AML-193 (cell line): ENCODE measurements around the gene ZMYM1.
"Not testable (repeated sequence)": the region's sequence is repeated elsewhere in the genome, so short reads cannot be mapped to it uniquely, and the experiment has no call there.

Experiments used
- DNase-seq, 2 experiments: peaks; one replicate each; lab custom pipeline; 2025; lab: John Stamatoyannopoulos, UW

ZMYM1 gene

GRCh38 chr1:35079003-35079930 is at the start of gene ZMYM1:
ZMYM1 (plus strand) TSS chr1:35079385; CDS start chr1:35093988, 14,603 bp downstream.
- peak; percentile 48 to 51 for DNase-seq

- no peak for DNase-seq
Measured at GRCh38 chr1:35029761-35030160, 49.4 kb upstream of the ZMYM1 start.

- no peak for DNase-seq
Measured at GRCh38 chr1:35030338-35030737, 48.8 kb upstream of the ZMYM1 start.

GRCh38 chr1:35030756-35031446 is 48.3 kb upstream of the ZMYM1 start:
- peak in 1 of 2 experiments; percentile 50 for DNase-seq

GRCh38 chr1:35032384-35032739 is 46.8 kb upstream of the ZMYM1 start:
- no peak for DNase-seq

- no peak for DNase-seq
Measured at GRCh38 chr1:35033346-35033745, 45.8 kb upstream of the ZMYM1 start.

GRCh38 chr1:35036621-35037020 is 42.6 kb upstream of the ZMYM1 start:
- DNase-seq, result no peak

- no peak for DNase-seq
Measured at GRCh38 chr1:35037206-35037605, 42.0 kb upstream of the ZMYM1 start.

- no peak for DNase-seq
Measured at GRCh38 chr1:35038723-35039122, 40.5 kb upstream of the ZMYM1 start.

GRCh38 chr1:35043498-35043897 is 35.7 kb upstream of the ZMYM1 start:
- no peak for DNase-seq

GRCh38 chr1:35044431-35044830 is 34.8 kb upstream of the ZMYM1 start:
- DNase-seq, result no peak

- DNase-seq, result no peak
Measured at GRCh38 chr1:35046730-35047129, 32.5 kb upstream of the ZMYM1 start.

GRCh38 chr1:35047188-35047858 is 31.9 kb upstream of the ZMYM1 start:
- DNase-seq, result peak in 1 of 2 experiments; percentile 7

- DNase-seq, result no peak
Measured at GRCh38 chr1:35049116-35049515, 30.1 kb upstream of the ZMYM1 start.

- no peak for DNase-seq
Measured at GRCh38 chr1:35053433-35053832, 25.8 kb upstream of the ZMYM1 start.

- not testable (repeated sequence) for DNase-seq
Measured at GRCh38 chr1:35054282-35054681, 24.9 kb upstream of the ZMYM1 start.

GRCh38 chr1:35058321-35058720 is 20.9 kb upstream of the ZMYM1 start:
- not testable (repeated sequence) for DNase-seq

GRCh38 chr1:35058988-35059387 is 20.2 kb upstream of the ZMYM1 start:
- no peak for DNase-seq

GRCh38 chr1:35062518-35063196 is 16.5 kb upstream of the ZMYM1 start:
- DNase-seq, result peak; percentile 40 to 47

GRCh38 chr1:35064265-35064664 is 14.9 kb upstream of the ZMYM1 start:
- no peak for DNase-seq

GRCh38 chr1:35069746-35070145 is 9.4 kb upstream of the ZMYM1 start:
- DNase-seq, result no peak

- DNase-seq, result no peak
Measured at GRCh38 chr1:35073265-35073811, 5.8 kb upstream of the ZMYM1 start.
